Measurements from ENCODE around the gene ERBB3. TPM values are rescaled to one million over a fixed set of nuclear protein-coding genes. Genes with fewer than 3 reads are reported as not detected.

ERBB3 gene
- total and polyA plus RNA-seq, 2 of the 8 experiments (the other 6 are each of a cell fraction or from before 2014, with no cell fraction given), result 33.9 to 52.4 TPM

DNA sequence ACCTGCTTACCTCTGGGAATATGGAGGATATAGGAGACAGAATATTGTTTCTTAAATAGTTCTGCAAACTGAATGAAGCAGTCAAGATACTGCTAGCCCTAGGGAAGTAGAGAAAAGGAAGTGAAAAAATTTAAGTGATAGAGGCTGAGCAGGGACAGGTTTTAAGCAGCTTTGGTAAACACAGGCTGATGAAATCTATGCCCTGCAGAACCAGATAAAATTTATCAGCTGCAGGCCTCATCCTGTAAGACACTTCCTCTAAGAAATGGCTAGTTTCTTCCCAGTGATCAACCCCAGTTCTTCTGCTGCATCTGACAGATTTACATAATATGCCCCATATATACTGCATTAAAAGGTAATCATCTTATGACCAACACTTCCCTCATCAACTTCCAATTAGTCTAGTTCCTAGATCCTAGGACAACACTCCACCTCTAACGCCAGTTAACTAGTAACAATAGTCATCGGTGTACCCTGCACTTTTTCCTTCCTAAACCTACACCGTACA is 46.8 kb downstream of the ERBB3 start:
- Histone ChIP-seq H2BK20ac (ENCODE audit: low read length) (no peak overlapping the region), H3K27ac (ENCODE audit: low read depth, low read length) (peak overlapping the region; percentile 70), H2BK15ac (ENCODE audit: low read length) (peak overlapping the region; percentile 4; the same call in 1 of the 2 replicates), H3K4me3 (ENCODE audit: extremely low read depth in 1 of 4, insufficient read depth in 2 of 4, low read depth in 3 of 4, low read length in 4 of 4) (peak overlapping the region in 3 of 4 experiments; percentile 26 to 59 (median 39); a peak in 4 of 8 replicates), H3K9me3 (ENCODE audit: insufficient read depth in 2 of 2, low read depth in 1 of 2, low read length in 1 of 2) (no peaks in the 10 kb centered on the region; a peak in 1 of 4 replicates), H3K36me3 (ENCODE audit: control insufficient read depth in 2 of 4, insufficient read depth in 4 of 4, low read length in 3 of 4) (peaks cover 7 to 15% (median 13%) of the 10 kb centered on the region in 4 experiments), H3K9ac (replicated peaks in 1 of 4; ENCODE audit: extremely low read depth in 1 of 4, low read depth in 3 of 4, low read length in 3 of 4) (peak overlapping the region in 2 of 4 experiments; percentile 64 to 79; a peak in 4 of 7 replicates), H2BK12ac (ENCODE audit: low read depth, low read length) (peak overlapping the region; percentile 69; the same call in 1 of the 2 replicates), H3K79me2 (ENCODE audit: control insufficient read depth in 1 of 2, insufficient read depth in 2 of 2, low read length in 2 of 2) (peaks cover 0 to 10% of the 10 kb centered on the region in 2 experiments; a peak in 1 of 4 replicates), H3K79me1 (ENCODE audit: low read depth, low read length) (no peaks in the 10 kb centered on the region), H3K14ac (ENCODE audit: insufficient read length) (no peak overlapping the region), H2AFZ (ENCODE audit: low read length) (no peak overlapping the region), H3K56ac (replicated peaks; ENCODE audit: insufficient read length, low read depth, low read length) (no peak overlapping the region), H3K23me2 (ENCODE audit: low read depth, low read length) (peaks cover 12% of the 10 kb centered on the region), H2AK5ac (ENCODE audit: low read depth, low read length) (no peak overlapping the region; the same call in 1 of the 2 replicates), H3K18ac (ENCODE audit: extremely low read depth, low read length) (no peak overlapping the region), H3K4ac (replicated peaks; ENCODE audit: insufficient read length, low read depth, low read length) (no peak overlapping the region), H4K20me1 (replicated peaks in 1 of 2; ENCODE audit: control insufficient read depth in 1 of 2, insufficient read depth in 2 of 2, low read length in 2 of 2) (peaks cover 0 to 2% of the 10 kb centered on the region in 2 experiments), H4K5ac (ENCODE audit: insufficient read length, low read depth, low read length) (no peak overlapping the region), H4K91ac (replicated peaks; ENCODE audit: insufficient read length, low read length) (no peak overlapping the region), H2BK120ac (replicated peaks; ENCODE audit: low read depth, low read length) (no peak overlapping the region), H3K27me3 (replicated peaks in 1 of 4; ENCODE audit: control insufficient read depth in 3 of 4, extremely low read depth in 1 of 4, insufficient read depth in 3 of 4, low read length in 3 of 4) (no peaks in the 10 kb centered on the region), H4K8ac (ENCODE audit: extremely low read depth, insufficient read depth, low read length) (no peak overlapping the region), H3K4me2 (ENCODE audit: insufficient read depth in 1 of 2, low read depth in 2 of 2, low read length in 2 of 2) (peak overlapping the region; percentile 70 to 98), H3K4me1 (replicated peaks in 1 of 4; ENCODE audit: control insufficient read depth in 3 of 4, insufficient read depth in 4 of 4, low read length in 3 of 4) (peaks cover 0 to 13% (median 5%) of the 10 kb centered on the region in 4 experiments; a peak in 5 of 7 replicates), H3K23ac (ENCODE audit: insufficient read length) (no peak overlapping the region), H2BK5ac (ENCODE audit: low read depth, low read length) (no peak overlapping the region)
- POLR2A ChIA-PET (ENCODE audit: partially characterized antibody), result interaction anchor here (1.2 to 5.3 kb wide), 8 partner anchors 9 to 140 kb away, joined by 3 to 161 read pairs (median 8); partner anchors contain the start of genes COQ10A, PA2G4, RNF41 and RPL41
- 86% methylated on average over 3 of the region's 3 CpGs; no CpG with 5 or more reads in 1 of the 2 experiments for WGBS, 2 experiments (ENCODE audit: extremely low coverage in 1 of 2, insufficient coverage in 1 of 2, insufficient read length in 1 of 2, insufficient replicate concordance in 2 of 2, low coverage in 1 of 2, low lambda C conversion rate in 2 of 2, missing lambda C conversion rate in 1 of 2)
- CTCF ChIA-PET (ENCODE audit: partially characterized antibody), result interaction anchor here (0.6 to 3.2 kb wide), 19 partner anchors 9 to 163 kb away, joined by 3 to 21 read pairs (median 4); partner anchors contain the start of genes MYL6B, RNF41 and SMARCC2
- FAIRE-seq (no peak), DNase-seq (ENCODE audit: low read depth in 1 of 2, low spot score in 2 of 2) (no peak)
- TF ChIP-seq POU5F1 (IDR thresholded peaks at IDR 0.05; ENCODE audit: low read depth, low read length) (no peak), CBX8 (IDR thresholded peaks at IDR 0.05; ENCODE audit: borderline replicate concordance, low read depth, low read length) (no peak), TEAD4 (IDR thresholded peaks at IDR 0.05; ENCODE audit: low read depth, low read length) (no peak), KDM4A (IDR thresholded peaks at IDR 0.05; ENCODE audit: low read depth, low read length, severe bottlenecking) (no peak), YY1 (IDR thresholded peaks at IDR 0.05; ENCODE audit: low read depth, low read length) (no peak), EGR1 (IDR thresholded peaks at IDR 0.05; ENCODE audit: borderline replicate concordance, low read depth, low read length) (no peak), SIRT6 (IDR thresholded peaks at IDR 0.05; ENCODE audit: low read length) (no peak), RBBP5 (IDR thresholded peaks at IDR 0.05; ENCODE audit: borderline replicate concordance, low read depth, low read length) (no peak), SP2 (IDR thresholded peaks at IDR 0.05; ENCODE audit: low read length) (no peak), JUND (IDR thresholded peaks at IDR 0.05; ENCODE audit: low read length) (no peak), NRF1 (IDR thresholded peaks at IDR 0.05; ENCODE audit: low read depth, low read length) (no peak), CREB1 (IDR thresholded peaks at IDR 0.05) (no peak)
- TF ChIP-seq, protein P1, sequence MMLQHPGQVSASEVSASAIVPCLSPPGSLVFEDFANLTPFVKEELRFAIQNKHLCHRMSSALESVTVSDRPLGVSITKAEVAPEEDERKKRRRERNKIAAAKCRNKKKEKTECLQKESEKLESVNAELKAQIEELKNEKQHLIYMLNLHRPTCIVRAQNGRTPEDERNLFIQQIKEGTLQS (IDR thresholded peaks at IDR 0.05; ENCODE audit: insufficient read depth, low read depth, low read length), result no peak

Measured in H1 (cell line).